ENCODE results near the gene SMURF2.

DNA sequence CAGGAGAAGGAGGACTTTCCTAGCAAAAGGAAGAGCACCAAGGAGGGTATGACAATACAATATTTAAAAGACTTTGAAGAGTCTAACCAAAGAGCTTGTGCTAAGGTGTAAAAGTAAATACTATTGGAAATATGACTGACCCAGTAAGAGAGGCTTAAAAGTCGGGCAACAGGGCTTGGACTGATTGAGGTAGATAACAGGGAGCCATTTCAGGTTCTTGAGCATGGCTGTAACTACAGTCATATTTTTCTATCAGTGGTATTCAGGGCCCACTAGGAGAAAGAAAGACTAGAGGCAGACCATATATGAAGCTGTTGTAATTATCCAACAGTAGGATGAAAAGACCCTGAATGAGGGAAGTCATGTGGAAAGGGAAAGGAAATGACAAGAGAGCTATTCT, 62.3 kb downstream of the SMURF2 start:
- TF ChIP-seq NFE2 (IDR thresholded peaks at IDR 0.05; ENCODE audit: low read depth), result no peak
- TF ChIP-seq SP2 (IDR thresholded peaks at IDR 0.05; ENCODE audit: extremely low read depth, low read depth, low read length, poor library complexity, severe bottlenecking), result no peak
- TF ChIP-seq MEF2D (tag; conservative IDR thresholded peaks at IDR 0.05; ENCODE audit: low read depth), result no peak
- TF ChIP-seq ZNF224 (CRISPR knock-in tag; IDR thresholded peaks at IDR 0.05), result no peak
- TF ChIP-seq, protein P1, sequence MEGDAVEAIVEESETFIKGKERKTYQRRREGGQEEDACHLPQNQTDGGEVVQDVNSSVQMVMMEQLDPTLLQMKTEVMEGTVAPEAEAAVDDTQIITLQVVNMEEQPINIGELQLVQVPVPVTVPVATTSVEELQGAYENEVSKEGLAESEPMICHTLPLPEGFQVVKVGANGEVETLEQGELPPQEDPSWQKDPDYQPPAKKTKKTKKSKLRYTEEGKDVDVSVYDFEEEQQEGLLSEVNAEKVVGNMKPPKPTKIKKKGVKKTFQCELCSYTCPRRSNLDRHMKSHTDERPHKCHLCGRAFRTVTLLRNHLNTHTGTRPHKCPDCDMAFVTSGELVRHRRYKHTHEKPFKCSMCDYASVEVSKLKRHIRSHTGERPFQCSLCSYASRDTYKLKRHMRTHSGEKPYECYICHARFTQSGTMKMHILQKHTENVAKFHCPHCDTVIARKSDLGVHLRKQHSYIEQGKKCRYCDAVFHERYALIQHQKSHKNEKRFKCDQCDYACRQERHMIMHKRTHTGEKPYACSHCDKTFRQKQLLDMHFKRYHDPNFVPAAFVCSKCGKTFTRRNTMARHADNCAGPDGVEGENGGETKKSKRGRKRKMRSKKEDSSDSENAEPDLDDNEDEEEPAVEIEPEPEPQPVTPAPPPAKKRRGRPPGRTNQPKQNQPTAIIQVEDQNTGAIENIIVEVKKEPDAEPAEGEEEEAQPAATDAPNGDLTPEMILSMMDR (IDR thresholded peaks at IDR 0.05 in 2 of 3, conservative IDR thresholded peaks at IDR 0.05 in 1 of 3; ENCODE audit: insufficient read depth in 2 of 3, low read depth in 1 of 3, low read length in 3 of 3), result no peak
- TF ChIP-seq, protein P2, sequence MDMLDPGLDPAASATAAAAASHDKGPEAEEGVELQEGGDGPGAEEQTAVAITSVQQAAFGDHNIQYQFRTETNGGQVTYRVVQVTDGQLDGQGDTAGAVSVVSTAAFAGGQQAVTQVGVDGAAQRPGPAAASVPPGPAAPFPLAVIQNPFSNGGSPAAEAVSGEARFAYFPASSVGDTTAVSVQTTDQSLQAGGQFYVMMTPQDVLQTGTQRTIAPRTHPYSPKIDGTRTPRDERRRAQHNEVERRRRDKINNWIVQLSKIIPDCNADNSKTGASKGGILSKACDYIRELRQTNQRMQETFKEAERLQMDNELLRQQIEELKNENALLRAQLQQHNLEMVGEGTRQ (CRISPR knock-in tag; IDR thresholded peaks at IDR 0.05), result no peak
- no peak for TF ChIP-seq RFX5 (IDR thresholded peaks at IDR 0.05; ENCODE audit: low read depth, low read length)
- TF ChIP-seq, protein P3, sequence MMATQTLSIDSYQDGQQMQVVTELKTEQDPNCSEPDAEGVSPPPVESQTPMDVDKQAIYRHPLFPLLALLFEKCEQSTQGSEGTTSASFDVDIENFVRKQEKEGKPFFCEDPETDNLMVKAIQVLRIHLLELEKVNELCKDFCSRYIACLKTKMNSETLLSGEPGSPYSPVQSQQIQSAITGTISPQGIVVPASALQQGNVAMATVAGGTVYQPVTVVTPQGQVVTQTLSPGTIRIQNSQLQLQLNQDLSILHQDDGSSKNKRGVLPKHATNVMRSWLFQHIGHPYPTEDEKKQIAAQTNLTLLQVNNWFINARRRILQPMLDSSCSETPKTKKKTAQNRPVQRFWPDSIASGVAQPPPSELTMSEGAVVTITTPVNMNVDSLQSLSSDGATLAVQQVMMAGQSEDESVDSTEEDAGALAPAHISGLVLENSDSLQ (IDR thresholded peaks at IDR 0.05), result no peak
- TF ChIP-seq NFRKB (IDR thresholded peaks at IDR 0.05; ENCODE audit: low read depth), result no peak
- TF ChIP-seq CC2D1A (IDR thresholded peaks at IDR 0.05), result no peak
- TF ChIP-seq EP300 (IDR thresholded peaks at IDR 0.05; ENCODE audit: low read length), result no peak
- no peak for TF ChIP-seq TEAD4 (IDR thresholded peaks at IDR 0.05; ENCODE audit: low read length)
- no peak for TF ChIP-seq TEAD4 (CRISPR knock-in tag; IDR thresholded peaks at IDR 0.05; ENCODE audit: borderline replicate concordance)

Measured in K562 (cell line).